HG02588 (cell line): ENCODE measurements around the gene BUD23.
A peak's percentile ranks its signal among the peaks of the same experiment; 100 is the strongest.

Experiments used
- ATAC-seq: cut with Tn5 transposase; IDR thresholded peaks from one replicate; pipeline ENCODE4 v1.9.1; 2021; ENCODE audit warnings: mild to moderate bottlenecking, moderate library complexity; ENCODE audit not compliant: unreplicated experiment

BUD23 gene

GRCh38 chr7:73738612-73739386, 55.4 kb downstream of the BUD23 start, which contains the start of gene ABHD11:
ABHD11 (minus strand) TSS chr7:73738802; CDS start chr7:73738770, 32 bp downstream.
- ATAC-seq = peak; percentile 87

GRCh38 chr7:73739387-73739767, 56.0 kb downstream of the BUD23 start:
- no peak for ATAC-seq

GRCh38 chr7:73740212-73740611, 56.8 kb downstream of the BUD23 start:
- no peak for ATAC-seq

GRCh38 chr7:73740771-73741170, 57.4 kb downstream of the BUD23 start:
- no peak for ATAC-seq

GRCh38 chr7:73741600-73741999, 58.2 kb downstream of the BUD23 start:
- ATAC-seq = no peak

GRCh38 chr7:73742338-73742752, 58.9 kb downstream of the BUD23 start:
- no peak for ATAC-seq

- no peak for ATAC-seq
Observed at GRCh38 chr7:73742753-73743641, 59.6 kb downstream of the BUD23 start.

GRCh38 chr7:73746378-73746777, 63.0 kb downstream of the BUD23 start:
- ATAC-seq = no peak
